K562 (cell line): ENCODE data around the gene TCF3. TPM values are rescaled to one million over a fixed set of nuclear protein-coding genes. Genes with fewer than 3 reads are reported as not detected.

ENCODE experiments used
- CHCHD3 ChIP-seq: fragments of 250-450 bp; sonication (Bioruptor Pico); IDR thresholded peaks from 2 replicates; pipeline ENCODE4 v2.1.2; 2022; ENCODE audit warnings: mild to moderate bottlenecking
- GABPB2 ChIP-seq: fragments of 250-450 bp; sonication (Bioruptor Pico); conservative IDR thresholded peaks from 2 replicates; pipeline ENCODE4 v1.5.1; 2021; ENCODE audit warnings: mild to moderate bottlenecking
- HDAC2 ChIP-seq: fragments of 450-650 bp; IDR thresholded peaks from 2 replicates; pipeline ENCODE4 v1.6.1; 2016; ENCODE audit warnings: mild to moderate bottlenecking
- KDM1A ChIP-seq, 2 experiments: fragments of 450-650 bp; IDR thresholded peaks; 2 replicates each; pipeline ENCODE4 v1.6.1; 2016; ENCODE audit warnings: mild to moderate bottlenecking in 2 of 2
- MAFK ChIP-seq: IDR thresholded peaks from 2 replicates; pipeline ENCODE4 v1.6.1; 2011; ENCODE audit warnings: low read length, improper control_type of control experiment
- POLR2B ChIP-seq: fragments of 450-650 bp; IDR thresholded peaks from 2 replicates; pipeline ENCODE4 v1.6.1; 2018; ENCODE audit warnings: low read depth; ENCODE audit not compliant: partially characterized antibody
- POU5F1 ChIP-seq: fragments of 150-350 bp; IDR thresholded peaks from 2 replicates; pipeline ENCODE4 v1.6.1; 2014; ENCODE audit warnings: borderline replicate concordance, low read length, low read depth, mild to moderate bottlenecking; ENCODE audit not compliant: partially characterized antibody
- RAD21 ChIP-seq, 2 experiments: fragments of 250-450 bp in 1 of 2; fragments of 450-650 bp in 1 of 2; sonication (Bioruptor Pico) in 1 of 2; formaldehyde crosslinking in 1 of 2; IDR thresholded peaks in 1 of 2; conservative IDR thresholded peaks in 1 of 2; 2 replicates each; pipeline versions ENCODE4 v1.4.0 to v1.8.0; 2020 to 2022; ENCODE audit warnings: mild to moderate bottlenecking in 2 of 2, moderate library complexity in 1 of 2
- SIN3A ChIP-seq, 2 experiments: fragments of 150-350 bp in 1 of 2; IDR thresholded peaks; 2 replicates each; pipeline ENCODE4 v1.6.1; 2011 to 2016; ENCODE audit warnings: borderline replicate concordance in 2 of 2, low read depth in 2 of 2, low read length in 2 of 2, mild to moderate bottlenecking in 2 of 2, moderate library complexity in 2 of 2; ENCODE audit not compliant: control insufficient read depth in 1 of 2
- SRF ChIP-seq, 2 experiments: fragments of 250-450, 450-650 bp in 1 of 2; sonication (Bioruptor Pico) in 1 of 2; sonication (generic) in 1 of 2; formaldehyde crosslinking; IDR thresholded peaks; 2 replicates each; pipeline versions ENCODE4 v1.5.0 to v1.5.1; 2020 to 2022; ENCODE audit warnings: mild to moderate bottlenecking in 1 of 2, missing genetic modification reagents in 1 of 2
- ZNF408 ChIP-seq: fragments of 250-450 bp; sonication (Bioruptor Pico); IDR thresholded peaks from 2 replicates; pipeline ENCODE4 v1.4.0; 2020; ENCODE audit warnings: low read depth, mild to moderate bottlenecking, moderate library complexity
- ZNF699 ChIP-seq: fragments of 250-450 bp; sonication (Bioruptor Pico); IDR thresholded peaks from 2 replicates; pipeline ENCODE4 v1.8.0; 2021; ENCODE audit warnings: mild to moderate bottlenecking, moderate library complexity; ENCODE audit not compliant: insufficient replicate concordance
- ZNF76 ChIP-seq: fragments of 250-450 bp; sonication (Bioruptor Pico); IDR thresholded peaks from 2 replicates; pipeline ENCODE4 v1.4.0; 2020; ENCODE audit warnings: mild to moderate bottlenecking, moderate library complexity, borderline replicate concordance
- polyA plus RNA-seq, 8 experiments: library from polyadenylated mRNA; depleted of rRNA in 4 of 8; stranded (reverse) in 5 of 8; unstranded in 3 of 8; fragments of >200 nt; fragmentation: Nextera tagmentation in 2 of 8; fragmentation: Illumina TruSeq in 1 of 8; extraction: Ambion mirVana in 2 of 8; extraction: Trizol in 1 of 8; gene quantifications; 2 replicates each; pipeline versions ENCODE4 v1.2.1 to v1.2.3, GENCODE V29; 2011 to 2014; ENCODE audit warnings: inconsistent platforms in 1 of 8, missing spikeins in 1 of 8
- total RNA-seq, 7 experiments: library from RNA; depleted of rRNA in 6 of 7; stranded (reverse); fragments of >200 nt in 6 of 7; fragmentation: Illumina TruSeq in 2 of 7; extraction: Trizol in 2 of 7; gene quantifications; 2 replicates each; pipeline versions ENCODE4 v1.2.1 to v1.2.3, GENCODE V29; 2011 to 2021; ENCODE audit warnings: low replicate concordance in 1 of 7
- TF ChIP-seq, protein P1 (sequence below): sonication (generic); formaldehyde crosslinking; IDR thresholded peaks from 2 replicates; pipeline ENCODE4 v1.8.1; 2023; ENCODE audit warnings: missing genetic modification reagents, mild to moderate bottlenecking, borderline replicate concordance
- TF ChIP-seq, protein P2 (sequence below): fragments of 450-650 bp; formaldehyde crosslinking; IDR thresholded peaks from 2 replicates; pipeline ENCODE4 v1.4.0; 2022; ENCODE audit warnings: mild to moderate bottlenecking, moderate library complexity
- TF ChIP-seq, protein P3 (sequence below): sonication (generic); formaldehyde crosslinking; IDR thresholded peaks from 2 replicates; pipeline ENCODE4 v1.5.0; 2020; ENCODE audit warnings: missing genetic modification reagents
- TF ChIP-seq, protein P4 (sequence below): IDR thresholded peaks from 2 replicates; pipeline ENCODE4 v1.6.1; 2011; ENCODE audit warnings: borderline replicate concordance, low read depth, mild to moderate bottlenecking, moderate library complexity, low read length; ENCODE audit not compliant: insufficient read depth, poor library complexity, severe bottlenecking

TCF3 gene
- total and polyA plus RNA-seq, 9 of the 15 experiments (the other 6 are each of a cell fraction or from before 2014, with no cell fraction given): 5.6 to 259 (median 84.0) TPM

DNA sequence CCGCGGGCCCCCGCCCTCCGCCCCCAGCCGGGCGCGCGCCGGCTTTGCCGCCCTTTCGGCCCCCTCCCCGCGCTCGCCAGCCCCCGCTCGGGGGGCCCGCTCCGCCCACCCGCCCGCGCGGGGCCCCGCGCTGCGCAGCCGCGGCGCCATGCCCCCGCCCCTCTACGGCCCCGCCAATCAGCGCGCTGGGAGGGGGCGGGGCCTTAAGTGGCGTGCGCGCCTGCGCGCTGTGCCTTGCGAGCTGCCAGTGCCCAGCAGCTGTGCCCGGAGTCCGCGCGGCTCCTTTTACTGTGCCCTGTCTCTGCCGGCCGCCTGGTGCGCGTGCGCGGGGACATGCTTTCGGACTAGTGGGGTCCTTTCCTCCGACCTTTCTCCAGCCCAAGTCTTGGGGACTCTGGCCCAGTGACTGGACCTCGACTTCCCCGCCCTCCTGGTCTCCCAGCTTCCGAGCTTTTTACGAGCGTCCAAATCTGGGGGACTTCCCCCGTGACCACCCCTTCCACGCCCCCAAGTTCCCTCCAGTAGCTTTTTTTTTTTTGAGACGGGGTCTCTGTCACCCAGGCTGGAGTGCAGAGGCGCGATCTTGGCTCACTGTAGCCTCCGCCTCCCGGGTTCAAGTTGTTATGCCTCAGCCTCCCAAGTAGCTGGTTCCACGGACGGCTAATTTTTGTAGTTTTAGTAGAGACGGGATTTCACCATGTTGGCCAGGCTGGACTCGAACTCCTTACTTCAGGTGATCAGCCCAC, 59.5 kb downstream of the TCF3 start, which contains the start of gene MBD3 (continued):
- TF ChIP-seq, protein P1, sequence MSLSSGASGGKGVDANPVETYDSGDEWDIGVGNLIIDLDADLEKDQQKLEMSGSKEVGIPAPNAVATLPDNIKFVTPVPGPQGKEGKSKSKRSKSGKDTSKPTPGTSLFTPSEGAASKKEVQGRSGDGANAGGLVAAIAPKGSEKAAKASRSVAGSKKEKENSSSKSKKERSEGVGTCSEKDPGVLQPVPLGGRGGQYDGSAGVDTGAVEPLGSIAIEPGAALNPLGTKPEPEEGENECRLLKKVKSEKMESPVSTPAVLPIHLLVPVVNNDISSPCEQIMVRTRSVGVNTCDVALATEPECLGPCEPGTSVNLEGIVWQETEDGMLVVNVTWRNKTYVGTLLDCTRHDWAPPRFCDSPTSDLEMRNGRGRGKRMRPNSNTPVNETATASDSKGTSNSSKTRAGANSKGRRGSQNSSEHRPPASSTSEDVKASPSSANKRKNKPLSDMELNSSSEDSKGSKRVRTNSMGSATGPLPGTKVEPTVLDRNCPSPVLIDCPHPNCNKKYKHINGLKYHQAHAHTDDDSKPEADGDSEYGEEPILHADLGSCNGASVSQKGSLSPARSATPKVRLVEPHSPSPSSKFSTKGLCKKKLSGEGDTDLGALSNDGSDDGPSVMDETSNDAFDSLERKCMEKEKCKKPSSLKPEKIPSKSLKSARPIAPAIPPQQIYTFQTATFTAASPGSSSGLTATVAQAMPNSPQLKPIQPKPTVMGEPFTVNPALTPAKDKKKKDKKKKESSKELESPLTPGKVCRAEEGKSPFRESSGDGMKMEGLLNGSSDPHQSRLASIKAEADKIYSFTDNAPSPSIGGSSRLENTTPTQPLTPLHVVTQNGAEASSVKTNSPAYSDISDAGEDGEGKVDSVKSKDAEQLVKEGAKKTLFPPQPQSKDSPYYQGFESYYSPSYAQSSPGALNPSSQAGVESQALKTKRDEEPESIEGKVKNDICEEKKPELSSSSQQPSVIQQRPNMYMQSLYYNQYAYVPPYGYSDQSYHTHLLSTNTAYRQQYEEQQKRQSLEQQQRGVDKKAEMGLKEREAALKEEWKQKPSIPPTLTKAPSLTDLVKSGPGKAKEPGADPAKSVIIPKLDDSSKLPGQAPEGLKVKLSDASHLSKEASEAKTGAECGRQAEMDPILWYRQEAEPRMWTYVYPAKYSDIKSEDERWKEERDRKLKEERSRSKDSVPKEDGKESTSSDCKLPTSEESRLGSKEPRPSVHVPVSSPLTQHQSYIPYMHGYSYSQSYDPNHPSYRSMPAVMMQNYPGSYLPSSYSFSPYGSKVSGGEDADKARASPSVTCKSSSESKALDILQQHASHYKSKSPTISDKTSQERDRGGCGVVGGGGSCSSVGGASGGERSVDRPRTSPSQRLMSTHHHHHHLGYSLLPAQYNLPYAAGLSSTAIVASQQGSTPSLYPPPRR (CRISPR knock-in tag): no peak
- TF ChIP-seq HDAC2: no peak
- TF ChIP-seq KDM1A (IDR thresholded peaks at IDR 0.05): no peak
- no peak for TF ChIP-seq ZNF408 (CRISPR knock-in tag)
- no peak for TF ChIP-seq ZNF76 (CRISPR knock-in tag)
- no peak for TF ChIP-seq ZNF699
- TF ChIP-seq, protein P2, sequence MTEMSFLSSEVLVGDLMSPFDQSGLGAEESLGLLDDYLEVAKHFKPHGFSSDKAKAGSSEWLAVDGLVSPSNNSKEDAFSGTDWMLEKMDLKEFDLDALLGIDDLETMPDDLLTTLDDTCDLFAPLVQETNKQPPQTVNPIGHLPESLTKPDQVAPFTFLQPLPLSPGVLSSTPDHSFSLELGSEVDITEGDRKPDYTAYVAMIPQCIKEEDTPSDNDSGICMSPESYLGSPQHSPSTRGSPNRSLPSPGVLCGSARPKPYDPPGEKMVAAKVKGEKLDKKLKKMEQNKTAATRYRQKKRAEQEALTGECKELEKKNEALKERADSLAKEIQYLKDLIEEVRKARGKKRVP (CRISPR knock-in tag): no peak
- TF ChIP-seq POLR2B: peak; percentile 61
- TF ChIP-seq MAFK: no peak
- TF ChIP-seq, protein P3, sequence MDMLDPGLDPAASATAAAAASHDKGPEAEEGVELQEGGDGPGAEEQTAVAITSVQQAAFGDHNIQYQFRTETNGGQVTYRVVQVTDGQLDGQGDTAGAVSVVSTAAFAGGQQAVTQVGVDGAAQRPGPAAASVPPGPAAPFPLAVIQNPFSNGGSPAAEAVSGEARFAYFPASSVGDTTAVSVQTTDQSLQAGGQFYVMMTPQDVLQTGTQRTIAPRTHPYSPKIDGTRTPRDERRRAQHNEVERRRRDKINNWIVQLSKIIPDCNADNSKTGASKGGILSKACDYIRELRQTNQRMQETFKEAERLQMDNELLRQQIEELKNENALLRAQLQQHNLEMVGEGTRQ: no peak
- TF ChIP-seq RAD21 (CRISPR knock-in tag; conservative IDR thresholded peaks at IDR 0.05 in 1 of 2, IDR thresholded peaks at IDR 0.05 in 1 of 2): no peak
- no peak for TF ChIP-seq CHCHD3 (CRISPR knock-in tag)
- TF ChIP-seq SRF (CRISPR knock-in tag; IDR thresholded peaks at IDR 0.05): no peak
- TF ChIP-seq SIN3A (IDR thresholded peaks at IDR 0.05; ENCODE audit: borderline replicate concordance in 2 of 2, control insufficient read depth in 1 of 2, low read depth in 2 of 2, low read length in 2 of 2): no peak
- TF ChIP-seq POU5F1: no peak
- TF ChIP-seq, protein P4, sequence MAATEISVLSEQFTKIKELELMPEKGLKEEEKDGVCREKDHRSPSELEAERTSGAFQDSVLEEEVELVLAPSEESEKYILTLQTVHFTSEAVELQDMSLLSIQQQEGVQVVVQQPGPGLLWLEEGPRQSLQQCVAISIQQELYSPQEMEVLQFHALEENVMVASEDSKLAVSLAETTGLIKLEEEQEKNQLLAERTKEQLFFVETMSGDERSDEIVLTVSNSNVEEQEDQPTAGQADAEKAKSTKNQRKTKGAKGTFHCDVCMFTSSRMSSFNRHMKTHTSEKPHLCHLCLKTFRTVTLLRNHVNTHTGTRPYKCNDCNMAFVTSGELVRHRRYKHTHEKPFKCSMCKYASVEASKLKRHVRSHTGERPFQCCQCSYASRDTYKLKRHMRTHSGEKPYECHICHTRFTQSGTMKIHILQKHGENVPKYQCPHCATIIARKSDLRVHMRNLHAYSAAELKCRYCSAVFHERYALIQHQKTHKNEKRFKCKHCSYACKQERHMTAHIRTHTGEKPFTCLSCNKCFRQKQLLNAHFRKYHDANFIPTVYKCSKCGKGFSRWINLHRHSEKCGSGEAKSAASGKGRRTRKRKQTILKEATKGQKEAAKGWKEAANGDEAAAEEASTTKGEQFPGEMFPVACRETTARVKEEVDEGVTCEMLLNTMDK: no peak
- TF ChIP-seq GABPB2 (CRISPR knock-in tag): no peak
